Neural crest cell (in vitro differentiated cells): ENCODE measurements around the gene STK11. TPM values are rescaled to one million over a fixed set of nuclear protein-coding genes. Genes with fewer than 3 reads are reported as not detected.

Experiments used
- DNase-seq: peaks from one replicate; pipeline ENCODE4 v3.0.0; 2021; ENCODE audit warnings: low read depth, mixed read lengths, low spot score
- H3K27ac Mint-ChIP-seq: one replicate; pipeline ENCODE4 v1.8.0; 2021; ENCODE audit warnings: mild to moderate bottlenecking, mixed read lengths; ENCODE audit not compliant: unreplicated experiment
- H3K27me3 Mint-ChIP-seq: 2 replicates; pipeline ENCODE4 v1.8.0; 2021; ENCODE audit warnings: low read depth, mild to moderate bottlenecking, mixed read lengths
- H3K36me3 Mint-ChIP-seq: 2 replicates; pipeline ENCODE4 v1.8.0; 2021; ENCODE audit warnings: low read depth, mild to moderate bottlenecking, mixed read lengths
- H3K4me1 Mint-ChIP-seq: 2 replicates; pipeline ENCODE4 v1.8.0; 2021; ENCODE audit warnings: mixed read lengths
- H3K4me3 Mint-ChIP-seq: one replicate; pipeline ENCODE4 v1.8.0; 2021; ENCODE audit warnings: mild to moderate bottlenecking, mixed read lengths
- H3K9me3 Mint-ChIP-seq: 2 replicates; pipeline ENCODE4 v1.8.0; 2021; ENCODE audit warnings: mixed read lengths
- total RNA-seq: library from RNA; stranded (reverse); gene quantifications from 2 replicates; pipeline ENCODE4 v1.2.1, GENCODE V29; 2021
- TF ChIP-seq, protein P1 (sequence below): fragments of 200-600 bp; sonication (generic); conservative IDR thresholded peaks from 2 replicates; pipeline ENCODE4 v1.5.0; 2021; ENCODE audit warnings: antibody characterized with exemption, mild to moderate bottlenecking

Gene STK11
- total RNA-seq, 1 donor from 2014 or later, result 60.2 TPM

DNA sequence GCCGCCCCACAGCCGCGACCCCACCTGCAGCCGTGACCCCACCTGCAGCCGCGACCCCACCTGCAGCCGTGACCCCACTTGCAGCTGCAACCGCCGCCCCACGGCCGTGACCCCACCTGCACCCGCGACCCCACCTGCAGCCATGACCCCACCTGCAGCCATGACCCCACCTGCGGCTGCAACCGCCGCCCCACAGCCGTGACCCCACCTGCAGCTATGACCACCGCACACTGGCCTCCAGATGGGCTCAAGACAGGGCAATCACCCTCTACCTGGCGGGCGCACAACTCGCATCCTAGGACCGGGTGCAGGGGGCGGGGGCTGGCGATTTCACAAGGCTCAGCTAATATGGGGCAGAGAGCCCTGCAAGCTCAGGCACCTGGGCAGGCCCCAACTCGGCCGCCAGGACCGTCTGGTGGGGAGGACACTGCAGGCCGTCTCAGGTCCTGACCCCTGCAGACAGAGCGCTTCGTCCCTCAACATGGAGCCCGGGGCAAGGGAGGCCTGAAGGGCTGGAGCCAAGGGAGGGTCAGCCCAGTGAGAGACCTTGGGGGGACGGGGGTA, 46.6 kb upstream of the STK11 start:
- TF ChIP-seq, protein P1, sequence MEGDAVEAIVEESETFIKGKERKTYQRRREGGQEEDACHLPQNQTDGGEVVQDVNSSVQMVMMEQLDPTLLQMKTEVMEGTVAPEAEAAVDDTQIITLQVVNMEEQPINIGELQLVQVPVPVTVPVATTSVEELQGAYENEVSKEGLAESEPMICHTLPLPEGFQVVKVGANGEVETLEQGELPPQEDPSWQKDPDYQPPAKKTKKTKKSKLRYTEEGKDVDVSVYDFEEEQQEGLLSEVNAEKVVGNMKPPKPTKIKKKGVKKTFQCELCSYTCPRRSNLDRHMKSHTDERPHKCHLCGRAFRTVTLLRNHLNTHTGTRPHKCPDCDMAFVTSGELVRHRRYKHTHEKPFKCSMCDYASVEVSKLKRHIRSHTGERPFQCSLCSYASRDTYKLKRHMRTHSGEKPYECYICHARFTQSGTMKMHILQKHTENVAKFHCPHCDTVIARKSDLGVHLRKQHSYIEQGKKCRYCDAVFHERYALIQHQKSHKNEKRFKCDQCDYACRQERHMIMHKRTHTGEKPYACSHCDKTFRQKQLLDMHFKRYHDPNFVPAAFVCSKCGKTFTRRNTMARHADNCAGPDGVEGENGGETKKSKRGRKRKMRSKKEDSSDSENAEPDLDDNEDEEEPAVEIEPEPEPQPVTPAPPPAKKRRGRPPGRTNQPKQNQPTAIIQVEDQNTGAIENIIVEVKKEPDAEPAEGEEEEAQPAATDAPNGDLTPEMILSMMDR, result no peak
- Mint-ChIP-seq H3K36me3 (no peaks in the 10 kb centered on the region), H3K4me3 (no peak overlapping the region), H3K27me3 (no peaks in the 10 kb centered on the region), H3K27ac (no peak overlapping the region), H3K4me1 (peaks cover 7% of the 10 kb centered on the region), H3K9me3 (no peaks in the 10 kb centered on the region)
- no peak for DNase-seq

DNA sequence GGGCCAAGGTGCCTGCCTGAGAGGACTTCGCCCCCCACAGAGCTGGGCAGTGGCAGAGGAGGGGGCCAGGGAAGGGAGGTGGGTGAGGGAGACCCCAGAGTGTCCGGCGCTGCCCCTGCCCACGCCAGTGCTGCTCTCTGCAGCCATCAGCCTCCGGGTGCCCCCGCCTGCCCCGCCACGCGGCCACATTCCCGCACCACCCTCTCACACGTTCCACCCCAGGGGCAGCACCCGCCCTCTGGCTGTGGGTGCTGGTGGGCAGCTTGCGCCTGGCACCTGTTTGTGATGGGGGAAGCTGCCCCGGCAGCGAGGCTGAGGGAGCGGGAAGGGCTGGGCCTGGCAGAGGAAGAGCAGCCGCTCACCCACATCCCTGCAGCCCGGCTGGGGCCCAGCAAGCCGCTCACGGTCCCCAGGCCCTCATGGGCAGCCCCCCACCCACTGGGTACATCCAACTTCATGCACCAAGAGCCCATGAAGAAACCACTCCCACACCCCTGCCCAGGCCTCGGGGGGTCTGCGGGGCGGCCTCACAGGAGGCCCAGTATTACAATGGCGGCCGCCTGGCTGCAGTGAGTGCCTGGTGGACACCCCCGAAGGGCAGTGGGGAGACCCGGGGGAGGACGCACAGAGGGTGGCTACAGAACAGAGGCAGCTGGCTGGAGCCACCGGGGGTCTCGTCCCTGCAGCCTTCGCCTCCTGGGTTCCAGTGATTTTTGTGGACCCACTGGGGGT, 45.5 kb upstream of the STK11 start:
- no peaks in the 10 kb centered on the region for H3K36me3 Mint-ChIP-seq

DNA sequence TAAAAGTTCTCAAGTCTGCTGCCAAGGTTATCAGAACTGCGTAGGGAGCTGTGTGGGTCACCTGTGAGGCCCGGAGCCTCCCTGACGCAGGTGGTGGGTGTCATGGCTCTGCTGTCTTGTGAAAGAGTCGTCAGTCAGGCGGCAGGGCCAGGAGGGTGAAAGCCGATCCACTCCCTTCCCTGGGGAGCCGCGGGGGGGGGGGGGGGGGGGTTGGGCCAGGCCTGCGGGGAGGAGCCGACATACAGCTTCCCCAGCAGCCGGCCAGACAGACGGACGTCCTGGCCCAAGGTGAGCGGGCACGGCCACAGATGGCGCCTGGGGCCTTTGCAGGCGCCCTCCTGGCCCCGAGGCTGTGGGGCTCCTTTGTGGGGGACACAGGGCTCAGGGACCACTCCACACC, 43.9 kb upstream of the STK11 start:
- H3K9me3 Mint-ChIP-seq, result no peaks in the 10 kb centered on the region
- H3K4me3 Mint-ChIP-seq, result no peak overlapping the region
- no peak overlapping the region for H3K27ac Mint-ChIP-seq
- no peaks in the 10 kb centered on the region for H3K27me3 Mint-ChIP-seq
- DNase-seq, result no peak
- H3K36me3 Mint-ChIP-seq, result no peaks in the 10 kb centered on the region
- peaks cover 7% of the 10 kb centered on the region for H3K4me1 Mint-ChIP-seq
- TF ChIP-seq, protein P1, result no peak

More for the DNA sequence above, 45.5 kb upstream of the STK11 start:
- Mint-ChIP-seq H3K27me3 (no peaks in the 10 kb centered on the region), H3K4me1 (peaks cover 7% of the 10 kb centered on the region), H3K4me3 (no peak overlapping the region), H3K9me3 (no peaks in the 10 kb centered on the region), H3K27ac (peak overlapping the region; percentile 19)
- TF ChIP-seq, protein P1, result no peak
- no peak for DNase-seq

DNA sequence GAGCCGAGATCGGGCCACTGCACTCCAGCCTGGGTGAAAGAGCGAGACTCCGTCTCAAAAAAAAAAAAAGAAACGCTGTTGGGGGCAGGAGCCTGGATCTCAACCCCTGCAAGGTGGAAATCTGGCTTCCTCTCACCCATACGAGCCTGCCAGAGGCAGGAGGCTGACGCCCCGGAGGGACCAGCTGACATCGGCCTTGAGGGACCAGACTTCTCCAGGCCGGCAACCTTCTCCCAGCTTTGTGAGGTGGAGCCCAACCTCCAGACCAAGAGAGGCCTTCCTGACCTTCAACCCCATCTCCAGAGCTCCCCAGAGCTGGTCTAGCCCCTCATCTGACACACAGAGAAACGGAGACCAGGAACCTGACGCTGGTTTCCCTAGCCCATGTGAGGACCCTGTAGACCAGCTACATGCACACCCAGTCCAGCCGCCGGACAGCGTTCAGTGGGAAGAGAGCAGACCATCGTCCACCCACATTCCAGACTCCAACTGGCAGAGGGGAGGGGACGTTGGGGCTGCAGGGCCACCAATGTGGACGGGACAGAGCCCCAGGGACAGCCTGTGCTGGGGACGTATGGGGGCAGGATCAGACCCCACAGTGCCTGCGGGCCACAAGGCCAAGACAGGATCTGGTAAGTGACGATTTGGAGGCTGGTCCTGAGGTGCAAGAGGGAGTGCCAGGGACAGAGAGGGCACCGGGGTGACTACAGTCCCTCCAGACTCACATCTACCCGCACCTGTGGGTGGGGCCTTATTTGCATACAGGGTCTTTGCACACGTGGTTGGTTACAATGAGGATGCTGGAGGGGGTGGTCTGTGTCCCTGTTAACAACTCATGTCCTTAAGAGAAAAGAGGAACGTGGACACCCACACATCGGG, 42.9 kb upstream of the STK11 start:
- TF ChIP-seq, protein P1, result no peak
- no peaks in the 10 kb centered on the region for H3K27me3 Mint-ChIP-seq
- H3K9me3 Mint-ChIP-seq, result no peaks in the 10 kb centered on the region
- H3K27ac Mint-ChIP-seq, result peak overlapping the region; percentile 50
- no peaks in the 10 kb centered on the region for H3K36me3 Mint-ChIP-seq
- peak overlapping the region; percentile 22 for H3K4me3 Mint-ChIP-seq
- peaks cover 7% of the 10 kb centered on the region for H3K4me1 Mint-ChIP-seq
- no peak for DNase-seq

DNA sequence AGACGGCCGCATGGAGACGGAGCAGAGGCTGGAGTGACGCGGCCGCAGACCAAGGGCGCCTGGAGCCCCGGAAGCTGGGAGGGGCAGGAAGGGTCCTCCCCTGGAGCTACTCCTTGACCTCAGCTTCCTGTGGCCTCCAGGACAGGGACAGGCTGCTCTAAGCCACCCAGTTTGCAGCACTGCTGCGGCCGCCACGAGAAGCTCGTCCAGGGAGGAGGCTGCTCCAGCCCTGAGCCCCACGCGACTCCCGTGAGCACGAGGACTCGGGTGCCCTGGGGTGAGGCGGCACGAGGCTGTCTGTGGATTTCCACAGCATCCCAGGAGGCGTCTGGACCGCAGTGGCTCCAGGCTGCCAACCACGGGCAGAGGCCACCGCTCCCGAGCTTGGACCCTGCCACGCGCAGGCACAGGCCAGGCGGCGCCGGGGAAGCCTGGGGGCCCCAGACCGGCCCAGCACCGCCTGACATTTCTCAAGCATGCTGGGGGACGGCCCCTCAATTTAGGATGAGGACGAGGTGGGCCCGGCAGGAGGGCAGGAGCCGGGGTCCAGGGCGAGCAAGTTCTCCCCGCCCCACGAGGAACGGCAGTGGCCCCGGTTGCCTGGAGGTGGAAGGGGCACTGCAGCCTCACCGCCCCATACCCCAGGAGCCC, 42.2 kb upstream of the STK11 start:
- Mint-ChIP-seq H3K27me3 (no peaks in the 10 kb centered on the region), H3K27ac (peak overlapping the region; percentile 50), H3K4me3 (peak overlapping the region; percentile 22), H3K36me3 (no peaks in the 10 kb centered on the region), H3K4me1 (peaks cover 7% of the 10 kb centered on the region), H3K9me3 (no peaks in the 10 kb centered on the region)
- no peak for DNase-seq
- TF ChIP-seq, protein P1, result no peak
